ENCODE data around the gene KCNMB1. TPM values are rescaled to one million over a fixed set of nuclear protein-coding genes. Genes with fewer than 3 reads are reported as not detected.

The KCNMB1 gene
- total and polyA plus RNA-seq, 2 of the 13 experiments (the other 11 are each of a cell fraction or from before 2014, with no cell fraction given), result not detected

- CTCF ChIA-PET (ENCODE audit: low intra/inter-chr PET ratio, low total read pairs), result no interaction called here
- no TSS peak for BruUV-seq (replicated peaks)
- H3K9ac ChIP-seq (ENCODE audit: insufficient read depth, low read depth, low read length), result no peak overlapping the region
- no peak for TF ChIP-seq GTF3A (CRISPR knock-in tag; conservative IDR thresholded peaks at IDR 0.05)
- TF ChIP-seq RBM22 (optimal IDR thresholded peaks at IDR 0.05; ENCODE audit: low read length), result no peak
- no peak for TF ChIP-seq TFDP2 (CRISPR knock-in tag; IDR thresholded peaks at IDR 0.05)
- no peak for TF ChIP-seq ZNF790 (CRISPR knock-in tag; IDR thresholded peaks at IDR 0.05; ENCODE audit: borderline replicate concordance)
- no peak for TF ChIP-seq ZNF660 (CRISPR knock-in tag; IDR thresholded peaks at IDR 0.05; ENCODE audit: borderline replicate concordance, low read depth)
- TF ChIP-seq MLX (CRISPR knock-in tag; IDR thresholded peaks at IDR 0.05), result no peak
- no peak for TF ChIP-seq HOXA7 (CRISPR knock-in tag; IDR thresholded peaks at IDR 0.05)
- no peak for TF ChIP-seq ZNF513 (CRISPR knock-in tag; conservative IDR thresholded peaks at IDR 0.05)
- no peak for TF ChIP-seq ZSCAN12 (CRISPR knock-in tag; IDR thresholded peaks at IDR 0.05)
- TF ChIP-seq ZXDC (CRISPR knock-in tag; IDR thresholded peaks at IDR 0.05), result no peak
- TF ChIP-seq TFE3 (CRISPR knock-in tag; IDR thresholded peaks at IDR 0.05), result no peak
- TF ChIP-seq STAT5B (CRISPR knock-in tag; IDR thresholded peaks at IDR 0.05), result no peak
- TF ChIP-seq TERF1 (CRISPR knock-in tag; IDR thresholded peaks at IDR 0.05), result no peak
- TF ChIP-seq ZNF549 (CRISPR knock-in tag; IDR thresholded peaks at IDR 0.05), result no peak
- no peak for TF ChIP-seq ZNF792 (CRISPR knock-in tag; IDR thresholded peaks at IDR 0.05)
Observed at GRCh38 chr5:170361616-170362015, 27.6 kb downstream of the KCNMB1 start.

More at GRCh38 chr5:170361616-170362015, 27.6 kb downstream of the KCNMB1 start:
- no peak overlapping the region for H3K27ac ChIP-seq (ENCODE audit: extremely low read length, insufficient read depth, low read length)
- H4K20me1 ChIP-seq (ENCODE audit: insufficient read depth, low read length), result no peaks in the 10 kb centered on the region
- 3% methylated on average over 3 of the region's 5 CpGs for WGBS (ENCODE audit: low lambda C conversion rate)
- H2AFZ ChIP-seq (ENCODE audit: low read length), result no peak overlapping the region
- no peak for DNase-seq (ENCODE audit: low spot score)
- no peak for FAIRE-seq
- H3K79me2 ChIP-seq (ENCODE audit: insufficient read depth, low read length), result no peaks in the 10 kb centered on the region
- no peaks in the 10 kb centered on the region for H3K4me1 ChIP-seq (ENCODE audit: insufficient read depth, low read length)
- H3K4me3 ChIP-seq (replicated peaks in 1 of 3; ENCODE audit: insufficient read depth in 1 of 3, low read depth in 2 of 3, low read length in 3 of 3), result no peak overlapping the region
- POLR2A ChIA-PET, result no interaction called here
- no peaks in the 10 kb centered on the region for H3K9me3 ChIP-seq (ENCODE audit: low read length)
- no peaks in the 10 kb centered on the region for H3K36me3 ChIP-seq (replicated peaks in 1 of 2; ENCODE audit: control insufficient read depth in 1 of 2, insufficient read depth in 2 of 2, low read length in 2 of 2)
- intact Hi-C loops (cut with micrococcal nuclease; ENCODE audit: unreplicated experiment) (no loop called here), in situ Hi-C loops (cut with HindIII; ENCODE audit: extremely low pct_ligation_motif_present, low pct_unique_long_range_greater_than_20kb) (no loop called here)
- no peak overlapping the region for H3K4me2 ChIP-seq (ENCODE audit: low read depth, low read length)
- no peak for ATAC-seq
- H3K27me3 ChIP-seq (ENCODE audit: control insufficient read depth in 1 of 2, insufficient read depth in 2 of 2, low read length in 2 of 2), result peaks cover 0 to 1% of the 10 kb centered on the region in 2 experiments; a peak in 2 of 5 replicates
